Mucosa of descending colon (tissue), 3 donors: ENCODE data around the gene RTP2. TPM values are rescaled to one million over a fixed set of nuclear protein-coding genes. Genes with fewer than 3 reads are reported as not detected.

Experiments used
- ATAC-seq: fragments of 200-7000 bp; cut with Tn5 transposase; one replicate; pipeline ENCODE4 v1.9.1; 2020; ENCODE audit warnings: mild to moderate bottlenecking, moderate library complexity
- DNase-seq, 3 donors: peaks; one replicate each; pipeline ENCODE4 v3.0.0-alpha.2; 2020
- H3K36me3 ChIP-seq: fragments of 200-600 bp; one replicate; pipeline ENCODE4 v1.8.0; 2021; ENCODE audit warnings: low read depth, mild to moderate bottlenecking
- H3K4me1 ChIP-seq: fragments of 200-600 bp; one replicate; pipeline ENCODE4 v1.8.0; 2021; ENCODE audit warnings: low read depth, mild to moderate bottlenecking
- H3K4me3 ChIP-seq: fragments of 200-600 bp; one replicate; pipeline ENCODE4 v1.8.0; 2021; ENCODE audit warnings: mild to moderate bottlenecking
- H3K9me3 ChIP-seq: fragments of 200-600 bp; one replicate; pipeline ENCODE4 v1.8.0; 2021; ENCODE audit warnings: mild to moderate bottlenecking
- intact Hi-C, 2 donors: fragments of 100-400 bp; cut with DNase I in 1 of 2; cut with micrococcal nuclease in 1 of 2; formaldehyde crosslinking; loops; one replicate each; pipeline versions ENCODE4 v1.11.0 to v1.11.1; 2022; cut with DNase I, micrococcal nuclease
- total RNA-seq, 3 donors: library from RNA; stranded (reverse); fragmentation: NEBNext Ultra II Directional in 2 of 3; extraction: Animal tissue kit (Norgen Biotek cat#: 25700) in 2 of 3; gene quantifications; one replicate each; pipeline versions ENCODE4 v1.2.1 to v1.2.4, GENCODE V29; 2021 to 2023
- TF ChIP-seq, protein P1 (sequence below): fragments of 200-600 bp; IDR thresholded peaks from one replicate; pipeline ENCODE4 v1.8.0; 2022; ENCODE audit warnings: antibody characterized with exemption, mild to moderate bottlenecking
- donor health status: DM: no; HTN: no; CAD: no; lungs with moderate emphysema.
- donor health status: DM: no; HTN: no; CAD: no.
- donor health status: DM: no; HTN: yes; CAD: no.

The RTP2 gene
- total RNA-seq, 3 donors from 2014 or later, result not detected

DNA sequence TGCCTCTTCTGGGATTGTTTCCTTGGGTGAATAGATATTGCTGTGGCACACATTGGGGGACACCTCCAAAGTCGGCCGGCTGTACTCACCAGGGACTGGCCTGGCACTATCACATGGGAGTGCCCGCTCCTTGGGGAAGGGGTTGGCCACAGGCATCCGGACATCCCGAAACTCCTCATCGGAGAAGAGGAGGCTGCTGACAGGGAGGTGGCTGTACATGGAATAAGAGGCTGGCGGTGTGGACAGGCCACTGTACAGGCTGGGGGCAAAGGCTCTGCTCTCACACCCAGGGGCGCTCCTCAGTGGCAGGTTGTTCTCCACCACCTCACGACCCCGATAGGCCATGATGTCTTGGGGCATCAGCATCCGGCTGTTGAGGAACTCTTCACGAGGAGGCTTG lies 27.2 kb upstream of the RTP2 start:
- Histone ChIP-seq H3K9me3 (no peaks in the 10 kb centered on the region), H3K4me1 (no peaks in the 10 kb centered on the region), H3K4me3 (no peak overlapping the region), H3K36me3 (no peaks in the 10 kb centered on the region)
- DNase-seq, result no peak
- TF ChIP-seq, protein P1, sequence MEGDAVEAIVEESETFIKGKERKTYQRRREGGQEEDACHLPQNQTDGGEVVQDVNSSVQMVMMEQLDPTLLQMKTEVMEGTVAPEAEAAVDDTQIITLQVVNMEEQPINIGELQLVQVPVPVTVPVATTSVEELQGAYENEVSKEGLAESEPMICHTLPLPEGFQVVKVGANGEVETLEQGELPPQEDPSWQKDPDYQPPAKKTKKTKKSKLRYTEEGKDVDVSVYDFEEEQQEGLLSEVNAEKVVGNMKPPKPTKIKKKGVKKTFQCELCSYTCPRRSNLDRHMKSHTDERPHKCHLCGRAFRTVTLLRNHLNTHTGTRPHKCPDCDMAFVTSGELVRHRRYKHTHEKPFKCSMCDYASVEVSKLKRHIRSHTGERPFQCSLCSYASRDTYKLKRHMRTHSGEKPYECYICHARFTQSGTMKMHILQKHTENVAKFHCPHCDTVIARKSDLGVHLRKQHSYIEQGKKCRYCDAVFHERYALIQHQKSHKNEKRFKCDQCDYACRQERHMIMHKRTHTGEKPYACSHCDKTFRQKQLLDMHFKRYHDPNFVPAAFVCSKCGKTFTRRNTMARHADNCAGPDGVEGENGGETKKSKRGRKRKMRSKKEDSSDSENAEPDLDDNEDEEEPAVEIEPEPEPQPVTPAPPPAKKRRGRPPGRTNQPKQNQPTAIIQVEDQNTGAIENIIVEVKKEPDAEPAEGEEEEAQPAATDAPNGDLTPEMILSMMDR, result no peak
- ATAC-seq, result no peak
- intact Hi-C loops, result no loop called here

DNA sequence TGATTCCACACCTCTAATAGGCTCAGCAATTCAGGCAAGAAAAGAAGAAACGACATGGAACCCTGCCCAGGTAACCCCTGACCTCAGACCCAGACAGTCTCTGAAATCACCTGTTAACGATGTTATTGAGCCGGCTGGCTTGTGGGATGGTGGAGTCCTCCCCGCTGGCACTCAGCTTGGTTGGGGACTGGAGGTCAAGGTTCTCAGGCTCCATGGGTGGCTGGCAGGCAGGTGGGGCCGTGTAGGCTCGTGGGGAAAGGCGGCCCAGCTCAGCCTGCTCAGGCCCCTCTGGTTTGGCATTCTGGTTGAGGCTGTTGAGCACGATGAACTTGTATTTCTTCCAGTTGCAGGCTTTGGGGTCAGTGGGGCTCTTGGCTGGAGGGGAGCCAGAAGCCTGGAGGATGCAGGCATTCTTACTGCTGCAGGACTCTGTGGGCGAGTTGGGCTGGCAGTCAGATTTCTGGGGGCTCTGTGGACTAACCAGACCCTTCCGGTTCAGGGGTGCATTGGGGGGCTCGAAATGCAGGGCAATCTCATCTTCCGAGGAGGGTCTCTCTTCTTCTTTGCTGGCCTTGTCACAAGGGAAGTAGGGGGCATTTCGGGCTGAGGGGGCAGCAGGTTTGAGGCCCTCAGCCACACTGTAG lies 26.7 kb upstream of the RTP2 start:
- ATAC-seq (no peak), DNase-seq (no peak)
- intact Hi-C loops, result no loop called here
- TF ChIP-seq, protein P1, result no peak
- no peaks in the 10 kb centered on the region for H3K4me1 ChIP-seq
- no peaks in the 10 kb centered on the region for H3K9me3 ChIP-seq
- no peak overlapping the region for H3K4me3 ChIP-seq
- no peaks in the 10 kb centered on the region for H3K36me3 ChIP-seq

DNA sequence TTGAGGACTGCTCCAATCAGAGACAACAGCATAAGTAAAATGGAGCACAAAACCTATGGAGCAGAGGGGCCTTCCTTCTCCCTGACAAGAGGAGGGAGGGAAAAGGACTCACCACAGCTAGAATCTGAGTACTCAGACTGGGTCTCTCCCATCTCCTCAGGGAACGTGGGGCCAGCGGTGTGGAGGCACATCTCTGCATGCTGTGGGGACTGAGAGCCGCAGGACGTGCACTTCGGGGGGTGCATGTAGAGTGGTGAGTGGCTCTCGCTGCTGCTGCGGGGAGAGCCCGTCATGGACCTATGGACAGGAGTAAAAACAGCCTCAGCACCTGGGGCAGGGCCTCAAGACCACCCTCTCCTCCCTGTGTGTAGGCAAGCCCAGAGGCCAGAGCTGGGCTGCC lies 25.9 kb upstream of the RTP2 start:
- DNase-seq, result no peak
- no peak for ATAC-seq
- Histone ChIP-seq H3K4me3 (no peak overlapping the region), H3K9me3 (no peaks in the 10 kb centered on the region), H3K36me3 (no peaks in the 10 kb centered on the region), H3K4me1 (no peaks in the 10 kb centered on the region)
- intact Hi-C loops, result no loop called here
- TF ChIP-seq, protein P1, result no peak

DNA sequence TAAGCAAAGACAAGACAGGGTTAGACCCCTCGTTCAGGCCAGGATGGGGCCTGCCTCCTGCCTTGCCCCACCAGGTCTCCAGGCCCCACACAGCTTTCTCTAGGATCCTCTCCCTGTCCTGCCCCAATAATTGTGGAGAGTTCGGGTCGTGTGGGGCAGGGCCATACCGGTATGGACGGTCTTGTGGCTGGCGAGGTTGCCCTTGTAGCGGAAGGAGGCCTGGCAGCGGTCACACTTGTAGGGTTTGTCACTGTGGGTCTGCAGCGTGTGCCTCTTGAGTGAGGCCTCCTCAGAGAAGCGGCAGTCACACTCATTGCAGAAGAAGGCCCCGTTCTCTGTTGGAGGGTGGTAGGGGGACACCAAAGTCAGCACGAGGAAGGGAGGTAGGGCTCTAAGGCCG lies 24.2 kb upstream of the RTP2 start:
- intact Hi-C loops, result no loop called here
- TF ChIP-seq, protein P1, result no peak

DNA sequence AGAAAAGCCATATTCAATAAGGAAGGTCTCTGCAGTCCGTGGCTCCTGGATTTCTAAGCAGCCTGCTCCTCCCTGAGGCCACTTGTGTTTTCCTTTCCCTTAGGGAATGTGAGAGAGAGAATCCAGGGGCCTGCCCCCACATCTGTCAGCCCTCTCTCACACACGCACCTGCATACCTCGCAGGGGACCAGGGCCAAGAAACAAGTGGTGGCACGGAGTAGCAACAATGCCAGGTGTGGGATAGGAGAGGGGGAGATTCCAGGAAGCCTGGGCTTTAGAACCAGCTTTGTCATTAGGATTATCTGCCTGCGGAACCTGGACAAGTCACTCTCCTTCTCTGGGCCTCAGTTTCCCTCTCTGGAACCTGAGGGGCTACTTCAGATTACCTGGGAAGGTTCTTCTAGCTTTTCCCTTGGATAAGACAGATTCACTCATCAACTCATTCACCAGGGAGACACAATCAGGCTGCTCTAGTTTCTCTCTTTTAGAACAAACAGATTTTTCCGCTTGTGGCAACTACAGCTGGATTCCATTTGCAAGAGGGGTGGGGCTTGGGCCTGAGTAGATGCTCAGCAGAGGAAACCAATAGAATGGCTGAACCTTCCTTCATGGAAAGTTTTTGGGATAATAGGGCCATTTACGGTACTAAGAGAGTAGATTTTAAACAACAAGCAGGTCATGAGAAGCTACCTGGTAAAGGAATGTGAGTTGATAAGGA lies 23.5 kb upstream of the RTP2 start:
- intact Hi-C loops, result no loop called here
- no peaks in the 10 kb centered on the region for H3K9me3 ChIP-seq
- H3K4me1 ChIP-seq, result no peaks in the 10 kb centered on the region
- ATAC-seq (no peak), DNase-seq (no peak)
- no peaks in the 10 kb centered on the region for H3K36me3 ChIP-seq
- TF ChIP-seq, protein P1, result no peak
- no peak overlapping the region for H3K4me3 ChIP-seq

More for the DNA sequence above, 24.2 kb upstream of the RTP2 start:
- Histone ChIP-seq H3K9me3 (no peaks in the 10 kb centered on the region), H3K36me3 (no peaks in the 10 kb centered on the region), H3K4me3 (no peak overlapping the region), H3K4me1 (no peaks in the 10 kb centered on the region)
- no peak for ATAC-seq
- no peak for DNase-seq
